SK-N-MC (cell line): ENCODE results near the gene EEIG1.

Experiments used
- EZH2 ChIP-seq: fragments of 200-600 bp; sonication (generic); IDR thresholded peaks from one replicate; pipeline ENCODE4 v1.6.1; 2017; ENCODE audit warnings: antibody characterized with exemption
- POLR2AphosphoS5 ChIP-seq: IDR thresholded peaks from 2 replicates; pipeline ENCODE4 v1.6.1; 2012; ENCODE audit warnings: mild to moderate bottlenecking, low read depth, low read length, borderline replicate concordance

DNA sequence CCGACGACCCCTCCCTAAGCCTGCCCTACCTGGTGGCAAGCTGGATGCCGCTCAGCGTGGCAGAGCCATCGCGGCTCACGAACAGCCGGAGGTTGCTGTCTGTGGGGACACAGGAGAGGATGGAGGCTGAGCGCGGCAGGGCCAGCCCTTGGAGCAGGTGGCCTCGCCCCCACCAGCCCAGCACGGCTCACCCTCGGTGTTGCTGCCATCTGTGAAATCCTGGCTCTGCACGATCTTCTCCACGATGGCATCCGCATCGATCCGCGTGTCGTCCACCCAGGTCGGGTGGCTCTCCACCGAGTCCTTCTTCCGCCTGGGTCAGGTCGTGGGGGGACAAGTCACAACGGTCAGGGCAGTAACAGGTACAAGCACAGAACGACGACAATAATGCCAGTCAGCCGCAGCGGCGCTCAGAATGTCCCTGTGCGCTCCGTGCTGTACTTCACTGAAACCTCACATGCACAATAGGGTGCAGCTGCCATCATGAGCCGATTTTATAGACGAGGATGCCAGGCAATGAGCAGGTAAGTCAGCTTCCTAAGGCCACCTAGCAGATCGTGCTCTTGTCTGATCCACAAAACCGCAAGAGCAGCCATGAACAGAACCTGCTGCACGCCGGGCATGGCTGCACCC, 36.1 kb downstream of the EEIG1 start:
- TF ChIP-seq EZH2 (no peak), POLR2AphosphoS5 (no peak)
